Smooth muscle cell (in vitro differentiated cells): ENCODE measurements around the gene CATSPERB. TPM values are rescaled to one million over a fixed set of nuclear protein-coding genes. Genes with fewer than 3 reads are reported as not detected.

Experiments
- DNase-seq: peaks from one replicate; lab custom pipeline; 2025; ENCODE audit not compliant: unreplicated experiment; lab: John Stamatoyannopoulos, UW
- H2AFZ ChIP-seq: fragments of 200-600 bp; sonication (generic); 2 replicates; pipeline ENCODE4 v1.6.0; 2016; ENCODE audit warnings: antibody characterized with exemption, low read depth, mild to moderate bottlenecking
- H3F3A ChIP-seq: fragments of 200-600 bp; sonication (generic); 2 replicates; pipeline ENCODE4 v1.6.0; 2017; ENCODE audit warnings: antibody characterized with exemption, low read depth
- H3K27ac ChIP-seq: fragments of 200-600 bp; sonication (generic); 2 replicates; pipeline ENCODE4 v1.5.1; 2016; ENCODE audit warnings: low read depth, mild to moderate bottlenecking
- H3K27me3 ChIP-seq: fragments of 200-600 bp; sonication (generic); 2 replicates; pipeline ENCODE4 v1.6.1; 2016; ENCODE audit warnings: low read depth, mild to moderate bottlenecking
- H3K36me3 ChIP-seq: fragments of 200-600 bp; sonication (generic); 2 replicates; pipeline ENCODE4 v1.5.1; 2016; ENCODE audit warnings: low read depth
- H3K4me1 ChIP-seq: fragments of 200-600 bp; sonication (generic); 2 replicates; pipeline ENCODE4 v1.5.1; 2016; ENCODE audit warnings: low read depth
- H3K4me2 ChIP-seq: fragments of 200-600 bp; sonication (generic); 2 replicates; pipeline ENCODE4 v1.6.0; 2016; ENCODE audit warnings: mild to moderate bottlenecking
- H3K4me3 ChIP-seq: fragments of 200-600 bp; sonication (generic); 2 replicates; pipeline ENCODE4 v1.5.1; 2016; ENCODE audit warnings: mild to moderate bottlenecking
- H3K79me2 ChIP-seq: fragments of 200-600 bp; sonication (generic); 2 replicates; pipeline ENCODE4 v1.6.0; 2016; ENCODE audit warnings: low read depth, mild to moderate bottlenecking
- H3K9ac ChIP-seq: fragments of 200-600 bp; sonication (generic); 2 replicates; pipeline ENCODE4 v1.6.0; 2016; ENCODE audit warnings: low read depth
- H3K9me3 ChIP-seq: fragments of 200-600 bp; sonication (generic); replicated peaks from 2 replicates; pipeline ENCODE4 v1.5.1; 2016; ENCODE audit warnings: low read depth
- H4K20me1 ChIP-seq: fragments of 200-600 bp; sonication (generic); 2 replicates; pipeline ENCODE4 v1.6.0; 2016; ENCODE audit warnings: low read depth
- CTCF ChIP-seq: fragments of 200-600 bp; sonication (generic); IDR thresholded peaks from 2 replicates; pipeline ENCODE4 v1.5.1; 2017; ENCODE audit warnings: borderline replicate concordance, mild to moderate bottlenecking, antibody characterized with exemption; ENCODE audit not compliant: insufficient read depth, poor library complexity, severe bottlenecking
- WGBS: methylation state at CpG from one replicate; pipeline ENCODE4 v1.1.7; 2016; ENCODE audit warnings: low lambda C conversion rate; 5-methylcytosine and 5-hydroxymethylcytosine counted together
- polyA plus RNA-seq: library from polyadenylated mRNA; unstranded; fragments of >200 nt; fragmentation: Nextera tagmentation; extraction: Ambion mirVana; gene quantifications from 2 replicates; pipeline ENCODE4 v1.2.1, GENCODE V29; 2016
- total RNA-seq: library from RNA; depleted of rRNA; stranded (reverse); fragments of >200 nt; gene quantifications from 2 replicates; pipeline ENCODE4 v1.2.3, GENCODE V29; 2014

The CATSPERB gene
- total and polyA plus RNA-seq, 2 experiments from 2014 or later: 0.18 TPM; not detected in 1

DNA sequence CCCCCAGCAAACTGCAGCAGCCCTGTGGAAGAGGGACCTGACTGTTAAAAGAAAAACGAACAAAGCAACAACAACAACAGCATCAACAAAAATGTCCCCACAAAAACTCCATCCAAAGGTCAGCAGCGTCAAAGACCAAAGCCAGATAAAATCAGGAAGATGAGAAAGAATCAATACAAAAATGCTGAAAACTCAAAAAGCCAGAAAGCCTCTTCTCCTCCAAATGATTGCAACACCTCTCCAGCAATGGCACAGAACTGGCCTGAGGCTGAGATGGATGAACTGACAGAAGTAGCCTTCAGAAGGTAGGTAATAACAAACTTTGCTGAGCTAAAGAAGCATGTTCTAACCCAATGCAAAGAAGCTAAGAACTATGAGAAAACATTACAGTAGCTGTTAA, 176.4 kb downstream of the CATSPERB start:
- Histone ChIP-seq H4K20me1 (no peaks in the 10 kb centered on the region), H3K4me1 (no peaks in the 10 kb centered on the region), H3K27ac (no peak overlapping the region), H3K9me3 (no peaks in the 10 kb centered on the region), H3K27me3 (no peaks in the 10 kb centered on the region), H3K4me3 (no peak overlapping the region), H3K9ac (no peak overlapping the region), H3K79me2 (no peaks in the 10 kb centered on the region), H3K36me3 (no peaks in the 10 kb centered on the region), H2AFZ (no peak overlapping the region), H3F3A (no peaks in the 10 kb centered on the region), H3K4me2 (no peak overlapping the region)
- 73% methylated on average over 2 of the region's 2 CpGs for WGBS
- TF ChIP-seq CTCF: no peak
- no peak for DNase-seq

DNA sequence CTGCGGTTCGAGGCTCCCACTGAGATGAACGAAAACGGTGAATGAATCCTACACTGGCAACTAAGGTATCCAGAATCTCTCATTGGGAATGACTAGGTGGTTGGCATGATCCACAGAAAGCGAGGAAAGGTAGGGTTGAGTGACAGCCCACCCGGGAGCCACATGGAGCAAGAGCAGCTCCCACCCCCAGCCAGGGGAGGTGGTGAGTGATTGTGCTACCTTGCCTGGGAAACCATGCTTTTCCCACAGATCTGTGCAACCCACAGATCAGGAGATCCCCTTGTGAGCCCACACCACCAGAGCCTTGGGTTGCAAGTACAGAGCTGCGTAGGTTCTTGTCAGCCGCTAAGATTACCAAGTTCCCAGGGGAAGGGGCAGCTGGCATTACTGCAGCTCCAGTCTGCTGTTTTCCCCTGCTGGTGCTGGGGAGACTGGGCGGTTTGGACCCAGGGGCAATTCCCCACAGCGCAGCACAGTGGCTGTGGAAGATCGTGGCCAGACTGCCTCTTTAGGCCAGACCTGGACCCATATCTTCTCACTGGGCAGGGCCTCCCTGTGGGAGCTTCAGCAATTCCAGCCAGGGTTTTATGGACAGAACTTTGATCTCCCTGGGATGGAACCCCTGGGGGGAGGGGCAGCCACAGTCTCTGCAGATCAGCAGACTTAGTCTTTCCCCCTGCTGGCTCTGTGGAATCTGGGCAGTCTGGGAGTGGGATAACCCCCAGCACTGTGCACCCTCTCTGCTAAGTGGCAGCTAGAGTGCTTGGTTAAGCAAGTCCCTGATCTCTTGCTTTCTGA, 177.2 kb downstream of the CATSPERB start:
- H3F3A ChIP-seq: no peaks in the 10 kb centered on the region
- no peak overlapping the region for H3K4me3 ChIP-seq
- H4K20me1 ChIP-seq: no peaks in the 10 kb centered on the region
- no peak for DNase-seq
- no peaks in the 10 kb centered on the region for H3K36me3 ChIP-seq
- no peaks in the 10 kb centered on the region for H3K79me2 ChIP-seq
- no peaks in the 10 kb centered on the region for H3K9me3 ChIP-seq
- no peak overlapping the region for H3K4me2 ChIP-seq
- H3K27ac ChIP-seq: no peak overlapping the region
- H3K4me1 ChIP-seq: no peaks in the 10 kb centered on the region
- 91% methylated on average over 11 of the region's 11 CpGs for WGBS
- H3K27me3 ChIP-seq: no peaks in the 10 kb centered on the region
- no peak for TF ChIP-seq CTCF
- no peak overlapping the region for H3K9ac ChIP-seq
- no peak overlapping the region for H2AFZ ChIP-seq

GRCh38 chr14:91548108-91548507, 183.8 kb downstream of the CATSPERB start:
- Histone ChIP-seq H3K27ac (no peak overlapping the region), H3K4me1 (no peaks in the 10 kb centered on the region), H3K27me3 (no peaks in the 10 kb centered on the region), H3K4me3 (no peak overlapping the region), H3F3A (no peaks in the 10 kb centered on the region), H3K79me2 (no peaks in the 10 kb centered on the region), H3K9ac (no peak overlapping the region), H2AFZ (no peak overlapping the region), H4K20me1 (no peaks in the 10 kb centered on the region), H3K9me3 (no peaks in the 10 kb centered on the region), H3K36me3 (no peaks in the 10 kb centered on the region), H3K4me2 (no peak overlapping the region)
- no peak for DNase-seq
- WGBS: 87% methylated on average over 3 of the region's 3 CpGs
- no peak for TF ChIP-seq CTCF
